ENCODE data around the gene TMEM242.

DNA sequence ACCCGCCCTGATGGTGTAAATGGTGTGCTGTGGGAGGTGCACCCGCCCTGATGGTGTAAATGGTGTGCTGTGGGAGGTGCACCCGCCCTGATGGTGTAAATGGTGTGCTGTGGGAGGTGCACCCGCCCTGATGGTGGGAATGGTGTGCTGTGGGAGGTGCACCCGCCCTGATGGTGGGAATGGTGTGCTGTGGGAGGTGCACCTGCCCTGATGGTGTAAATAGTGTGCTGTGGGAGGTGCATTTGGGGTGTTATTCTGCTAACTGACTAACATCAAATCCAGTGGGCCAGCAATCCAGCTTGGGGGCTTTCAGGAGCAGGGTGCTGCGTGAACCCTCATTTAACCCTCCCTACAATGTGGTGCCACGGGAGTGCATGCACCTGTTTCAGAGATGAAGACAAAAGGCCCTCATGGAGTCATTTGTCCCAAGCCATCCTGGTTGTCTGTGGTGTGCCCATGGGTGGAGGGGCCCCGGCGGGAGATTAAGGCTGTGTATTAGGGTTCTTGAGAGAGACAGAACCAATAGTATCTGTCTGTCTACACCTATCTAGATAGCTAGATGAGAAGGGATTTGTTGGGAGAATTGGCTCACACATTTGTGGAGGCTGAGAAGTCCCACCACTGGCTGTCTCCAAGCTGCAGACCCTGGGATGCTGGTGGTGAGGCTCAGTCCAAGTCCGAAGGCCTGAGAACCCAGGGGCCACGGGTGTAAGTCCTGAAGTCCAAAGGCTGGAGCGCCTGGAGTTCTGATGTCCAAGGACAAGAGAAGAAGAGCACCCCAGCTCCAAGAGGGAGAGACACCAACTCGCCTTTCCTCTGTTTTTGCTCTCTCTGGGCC lies 39.2 kb downstream of the TMEM242 start:
- TF ChIP-seq, protein P1, sequence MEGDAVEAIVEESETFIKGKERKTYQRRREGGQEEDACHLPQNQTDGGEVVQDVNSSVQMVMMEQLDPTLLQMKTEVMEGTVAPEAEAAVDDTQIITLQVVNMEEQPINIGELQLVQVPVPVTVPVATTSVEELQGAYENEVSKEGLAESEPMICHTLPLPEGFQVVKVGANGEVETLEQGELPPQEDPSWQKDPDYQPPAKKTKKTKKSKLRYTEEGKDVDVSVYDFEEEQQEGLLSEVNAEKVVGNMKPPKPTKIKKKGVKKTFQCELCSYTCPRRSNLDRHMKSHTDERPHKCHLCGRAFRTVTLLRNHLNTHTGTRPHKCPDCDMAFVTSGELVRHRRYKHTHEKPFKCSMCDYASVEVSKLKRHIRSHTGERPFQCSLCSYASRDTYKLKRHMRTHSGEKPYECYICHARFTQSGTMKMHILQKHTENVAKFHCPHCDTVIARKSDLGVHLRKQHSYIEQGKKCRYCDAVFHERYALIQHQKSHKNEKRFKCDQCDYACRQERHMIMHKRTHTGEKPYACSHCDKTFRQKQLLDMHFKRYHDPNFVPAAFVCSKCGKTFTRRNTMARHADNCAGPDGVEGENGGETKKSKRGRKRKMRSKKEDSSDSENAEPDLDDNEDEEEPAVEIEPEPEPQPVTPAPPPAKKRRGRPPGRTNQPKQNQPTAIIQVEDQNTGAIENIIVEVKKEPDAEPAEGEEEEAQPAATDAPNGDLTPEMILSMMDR (IDR thresholded peaks at IDR 0.05; ENCODE audit: control extremely low read depth in 1 of 3, insufficient read depth in 1 of 3, low read depth in 1 of 3, low read length in 3 of 3) = no peak
- TF ChIP-seq, protein P2, sequence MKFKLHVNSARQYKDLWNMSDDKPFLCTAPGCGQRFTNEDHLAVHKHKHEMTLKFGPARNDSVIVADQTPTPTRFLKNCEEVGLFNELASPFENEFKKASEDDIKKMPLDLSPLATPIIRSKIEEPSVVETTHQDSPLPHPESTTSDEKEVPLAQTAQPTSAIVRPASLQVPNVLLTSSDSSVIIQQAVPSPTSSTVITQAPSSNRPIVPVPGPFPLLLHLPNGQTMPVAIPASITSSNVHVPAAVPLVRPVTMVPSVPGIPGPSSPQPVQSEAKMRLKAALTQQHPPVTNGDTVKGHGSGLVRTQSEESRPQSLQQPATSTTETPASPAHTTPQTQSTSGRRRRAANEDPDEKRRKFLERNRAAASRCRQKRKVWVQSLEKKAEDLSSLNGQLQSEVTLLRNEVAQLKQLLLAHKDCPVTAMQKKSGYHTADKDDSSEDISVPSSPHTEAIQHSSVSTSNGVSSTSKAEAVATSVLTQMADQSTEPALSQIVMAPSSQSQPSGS (IDR thresholded peaks at IDR 0.05; ENCODE audit: low read length) = no peak
- TF ChIP-seq EZH2 (IDR thresholded peaks at IDR 0.05; ENCODE audit: low read depth, low read length, severe bottlenecking) (no peak), RNF2 (IDR thresholded peaks at IDR 0.05; ENCODE audit: borderline replicate concordance, low read depth, low read length, missing control alignments, poor library complexity, severe bottlenecking) (no peak), POLR2A (IDR thresholded peaks at IDR 0.05; ENCODE audit: control extremely low read depth in 1 of 2, low read depth in 2 of 2, low read length in 2 of 2) (no peak), SRF (IDR thresholded peaks at IDR 0.05; ENCODE audit: low read depth, low read length) (no peak), SAP30 (IDR thresholded peaks at IDR 0.05; ENCODE audit: insufficient read depth, insufficient replicate concordance, low read length) (no peak)

Data from H1 (cell line).